OCI-LY7 (cell line): Measurements from ENCODE around the gene ZFYVE16. TPM values are rescaled to one million over a fixed set of nuclear protein-coding genes. Genes with fewer than 3 reads are reported as not detected.

Source experiments
- BruUV-seq: library from RNA; stranded (reverse); fragments of 400-500 nt; replicated peaks from 2 replicates; lab custom pipeline; 2021; lab: Mats Ljungman, UMichigan
- CTCF ChIA-PET: fragments of 300-600 bp; sonication (Branson Sonifier 250); formaldehyde crosslinking; loops from one replicate; lab custom pipeline; 2022; ENCODE audit warnings: antibody characterized with exemption; ENCODE audit not compliant: unreplicated experiment; lab: Charles Lee
- POLR2A ChIA-PET: fragments of 300-600 bp; sonication (Branson Sonifier 250); formaldehyde crosslinking; loops from one replicate; lab custom pipeline; 2022; ENCODE audit warnings: antibody characterized with exemption; lab: Charles Lee
- DNase-seq: peaks from one replicate; pipeline ENCODE4 v3.0.0-alpha.2; 2015; ENCODE audit warnings: low spot score
- H2AFZ ChIP-seq: fragments of 200-600 bp; sonication (generic), shearing (Covaris generic); 2 replicates; pipeline ENCODE4 v1.6.1; 2014; ENCODE audit warnings: mild to moderate bottlenecking, antibody characterized with exemption, low read length, moderate library complexity
- H3K27ac ChIP-seq: fragments of 200-600 bp; sonication (generic); 2 replicates; pipeline ENCODE4 v1.5.1; 2014; ENCODE audit warnings: mixed run types, low read depth, mild to moderate bottlenecking, moderate library complexity, low read length, inconsistent platforms; ENCODE audit not compliant: poor library complexity, severe bottlenecking
- H3K36me3 ChIP-seq: fragments of 200-600 bp; sonication (generic); 2 replicates; pipeline ENCODE4 v1.6.1; 2014; ENCODE audit warnings: mild to moderate bottlenecking, antibody characterized with exemption, low read length, moderate library complexity, mixed read lengths; ENCODE audit not compliant: insufficient read depth
- H3K4me1 ChIP-seq: fragments of 200-600 bp; sonication (generic); 2 replicates; pipeline ENCODE4 v1.5.1; 2014; ENCODE audit warnings: mild to moderate bottlenecking, low read length; ENCODE audit not compliant: insufficient read depth, poor library complexity, severe bottlenecking
- H3K4me2 ChIP-seq: fragments of 200-600 bp; sonication (generic); 2 replicates; pipeline ENCODE4 v1.6.1; 2014; ENCODE audit warnings: mild to moderate bottlenecking, low read length
- H3K4me3 ChIP-seq: fragments of 200-600 bp; sonication (generic); 2 replicates; pipeline ENCODE4 v1.5.1; 2014; ENCODE audit warnings: mild to moderate bottlenecking, low read depth, low read length; ENCODE audit not compliant: poor library complexity, severe bottlenecking
- H3K79me2 ChIP-seq: fragments of 200-600 bp; sonication (generic); 2 replicates; pipeline ENCODE4 v1.6.1; 2016; ENCODE audit warnings: low read depth, mild to moderate bottlenecking, low read length, moderate library complexity, mixed read lengths; ENCODE audit not compliant: insufficient read depth
- H3K9me2 ChIP-seq: fragments of 200-600 bp; sonication (generic); 2 replicates; pipeline ENCODE4 v1.6.1; 2016; ENCODE audit warnings: mild to moderate bottlenecking, low read length, mixed read lengths; ENCODE audit not compliant: insufficient read depth
- H3K9me3 ChIP-seq: fragments of 200-600 bp; sonication (generic); 2 replicates; pipeline ENCODE4 v1.6.1; 2014; ENCODE audit warnings: mild to moderate bottlenecking, mixed run types, low read length, mixed read lengths
- H4K20me1 ChIP-seq: fragments of 200-600 bp; sonication (generic); 2 replicates; pipeline ENCODE4 v1.6.1; 2014; ENCODE audit warnings: mild to moderate bottlenecking, antibody characterized with exemption, low read length, moderate library complexity, mixed read lengths; ENCODE audit not compliant: insufficient read depth
- EZH2phosphoT487 ChIP-seq: fragments of 200-600 bp; sonication (generic); IDR thresholded peaks from 2 replicates; pipeline ENCODE4 v1.6.1; 2018; ENCODE audit warnings: low read depth, borderline replicate concordance, mild to moderate bottlenecking, mixed run types, antibody characterized with exemption, low read length, moderate library complexity, mixed read lengths
- intact Hi-C: fragments of 100-400 bp; cut with micrococcal nuclease; formaldehyde crosslinking; loops from one replicate; pipeline ENCODE4 v1.10.0; 2022; ENCODE audit not compliant: unreplicated experiment
- small RNA-seq: library from RNA; depleted of rRNA; stranded (forward); fragments of <200 nt; gene quantifications from one replicate; pipeline ENCODE3, GENCODE V24; 2014
- total RNA-seq, 2 experiments: library from RNA; depleted of rRNA in 1 of 2; stranded (reverse); fragments of >200 nt in 1 of 2; shearing (Covaris generic) in 1 of 2; gene quantifications; 2 replicates each; pipeline ENCODE4 v1.2.3, GENCODE V29; 2014 to 2022
- TF ChIP-seq, protein P1 (sequence below): fragments of 200-600 bp; sonication (generic); conservative IDR thresholded peaks from 2 replicates; pipeline ENCODE4 v1.5.1; 2014; ENCODE audit warnings: mild to moderate bottlenecking, antibody characterized with exemption, low read length, moderate library complexity, mixed read lengths

The ZFYVE16 gene
- total RNA-seq, 2 experiments from 2014 or later: 8.0 to 21.6 TPM

DNA sequence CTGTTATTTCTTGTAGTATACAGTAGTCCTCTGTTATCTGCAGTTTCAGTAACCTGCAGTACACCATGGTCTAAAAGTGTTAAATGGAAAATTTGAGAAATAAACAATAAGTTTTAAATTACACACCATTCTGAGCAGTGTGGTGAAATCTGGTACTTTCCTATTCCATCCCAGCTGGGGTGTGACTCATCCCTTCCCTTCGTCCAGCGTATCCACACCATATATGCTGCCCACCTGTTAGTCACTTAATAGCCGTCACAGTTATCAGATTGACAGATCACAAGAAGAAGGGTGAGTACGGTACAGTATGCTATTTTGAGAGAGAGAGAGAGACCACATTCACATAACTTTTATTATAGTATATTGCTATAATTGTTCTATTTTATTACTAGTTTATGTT lies 109.0 kb downstream of the ZFYVE16 start:
- no peaks in the 10 kb centered on the region for H3K79me2 ChIP-seq
- H2AFZ ChIP-seq: no peak overlapping the region
- CTCF ChIA-PET: no interaction called here
- H3K4me2 ChIP-seq: no peak overlapping the region
- H3K27ac ChIP-seq: no peak overlapping the region
- intact Hi-C loops: no loop called here
- no peaks in the 10 kb centered on the region for H3K4me1 ChIP-seq
- H3K4me3 ChIP-seq: no peak overlapping the region
- no TSS peak for BruUV-seq
- TF ChIP-seq EZH2phosphoT487: no peak
- TF ChIP-seq, protein P1, sequence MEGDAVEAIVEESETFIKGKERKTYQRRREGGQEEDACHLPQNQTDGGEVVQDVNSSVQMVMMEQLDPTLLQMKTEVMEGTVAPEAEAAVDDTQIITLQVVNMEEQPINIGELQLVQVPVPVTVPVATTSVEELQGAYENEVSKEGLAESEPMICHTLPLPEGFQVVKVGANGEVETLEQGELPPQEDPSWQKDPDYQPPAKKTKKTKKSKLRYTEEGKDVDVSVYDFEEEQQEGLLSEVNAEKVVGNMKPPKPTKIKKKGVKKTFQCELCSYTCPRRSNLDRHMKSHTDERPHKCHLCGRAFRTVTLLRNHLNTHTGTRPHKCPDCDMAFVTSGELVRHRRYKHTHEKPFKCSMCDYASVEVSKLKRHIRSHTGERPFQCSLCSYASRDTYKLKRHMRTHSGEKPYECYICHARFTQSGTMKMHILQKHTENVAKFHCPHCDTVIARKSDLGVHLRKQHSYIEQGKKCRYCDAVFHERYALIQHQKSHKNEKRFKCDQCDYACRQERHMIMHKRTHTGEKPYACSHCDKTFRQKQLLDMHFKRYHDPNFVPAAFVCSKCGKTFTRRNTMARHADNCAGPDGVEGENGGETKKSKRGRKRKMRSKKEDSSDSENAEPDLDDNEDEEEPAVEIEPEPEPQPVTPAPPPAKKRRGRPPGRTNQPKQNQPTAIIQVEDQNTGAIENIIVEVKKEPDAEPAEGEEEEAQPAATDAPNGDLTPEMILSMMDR: no peak
- H3K36me3 ChIP-seq: no peaks in the 10 kb centered on the region
- no peaks in the 10 kb centered on the region for H4K20me1 ChIP-seq
- H3K9me3 ChIP-seq: no peaks in the 10 kb centered on the region
- no peak for DNase-seq
- H3K9me2 ChIP-seq: no peaks in the 10 kb centered on the region
- POLR2A ChIA-PET: no interaction called here

Small RNAs within 50 kb of the gene (small RNA-seq; reads per million reads assigned to genes)
- gene RNU6-211P: not detected

Other genes with a start within 250 kb of the ZFYVE16 start
- gene SERINC5, start 152.0 kb upstream of the ZFYVE16 start, total RNA-seq (2014; rRNA removed; shearing (Covaris generic)): 21.6 and 31.2 TPM in 2 replicates
- 87.9 and 92.1 TPM in 2 replicates for gene SERINC5, start 152.0 kb upstream of the ZFYVE16 start, total RNA-seq (2022)
- gene SPZ1, start 88.1 kb upstream of the ZFYVE16 start, total RNA-seq (2014; rRNA removed; shearing (Covaris generic)): not detected in 2 replicates
- not detected in 2 replicates for gene SPZ1, start 88.1 kb upstream of the ZFYVE16 start, total RNA-seq (2022)
- gene FAM151B, start 80.0 kb downstream of the ZFYVE16 start, total RNA-seq (2014; rRNA removed; shearing (Covaris generic)): not detected in 2 replicates
- not detected in 2 replicates for gene FAM151B, start 80.0 kb downstream of the ZFYVE16 start, total RNA-seq (2022)
- gene ANKRD34B, start 162.2 kb downstream of the ZFYVE16 start, total RNA-seq (2014; rRNA removed; shearing (Covaris generic)): not detected in 2 replicates
- not detected in 2 replicates for gene ANKRD34B, start 162.2 kb downstream of the ZFYVE16 start, total RNA-seq (2022)
- 15.4 and 17.1 TPM in 2 replicates for gene MSH3, start 246.6 kb downstream of the ZFYVE16 start, total RNA-seq (2014; rRNA removed; shearing (Covaris generic))
- gene MSH3, start 246.6 kb downstream of the ZFYVE16 start, total RNA-seq (2022): 26.3 and 28.3 TPM in 2 replicates
- 99.9 and 115 TPM in 2 replicates for gene DHFR, start 246.9 kb downstream of the ZFYVE16 start, total RNA-seq (2014; rRNA removed; shearing (Covaris generic))
- gene DHFR, start 246.9 kb downstream of the ZFYVE16 start, total RNA-seq (2022): 164 and 168 TPM in 2 replicates